ENCODE data around the gene TMEM132C. TPM values are rescaled to one million over a fixed set of nuclear protein-coding genes. Genes with fewer than 3 reads are reported as not detected.

Gene TMEM132C
- total RNA-seq, 2 experiments from 2014 or later = not detected

- DNase-seq (ENCODE audit: low spot score) = no peak
- Histone ChIP-seq H3K9me2 (ENCODE audit: insufficient read depth, low read length) (no peaks in the 10 kb centered on the region), H3K36me3 (ENCODE audit: insufficient read depth, low read length) (no peaks in the 10 kb centered on the region), H3K4me2 (ENCODE audit: low read length) (no peak overlapping the region), H3K9me3 (ENCODE audit: low read length) (no peaks in the 10 kb centered on the region), H3K4me1 (ENCODE audit: insufficient read depth, low read length, poor library complexity, severe bottlenecking) (no peaks in the 10 kb centered on the region), H3K27ac (ENCODE audit: low read depth, low read length, poor library complexity, severe bottlenecking) (no peak overlapping the region), H2AFZ (ENCODE audit: low read length) (no peak overlapping the region), H3K79me2 (ENCODE audit: insufficient read depth, low read depth, low read length) (no peaks in the 10 kb centered on the region), H4K20me1 (ENCODE audit: insufficient read depth, low read length) (no peaks in the 10 kb centered on the region), H3K4me3 (ENCODE audit: low read depth, low read length, poor library complexity, severe bottlenecking) (no peak overlapping the region)
- TF ChIP-seq EZH2phosphoT487 (IDR thresholded peaks at IDR 0.05; ENCODE audit: borderline replicate concordance, low read depth, low read length) (no peak), CTCF (conservative IDR thresholded peaks at IDR 0.05; ENCODE audit: low read length) (no peak)
- CTCF ChIA-PET (ENCODE audit: unreplicated experiment) = interaction anchor here (0.6 kb wide), 1 partner anchor 265 kb away, joined by 3 read pairs; no protein-coding TSS in a partner anchor
- intact Hi-C loops (cut with micrococcal nuclease; ENCODE audit: unreplicated experiment) = loop anchor here (10.0 kb wide), 1 partner anchor 126 kb away; no protein-coding TSS in a partner anchor
- POLR2A ChIA-PET = no interaction called here
- no TSS peak for BruUV-seq (replicated peaks)
These were observed 8.0 kb upstream of the TMEM132C start for GRCh38 chr12:128258866-128259555.

GRCh38 chr12:128259556-128260070 lies 7.4 kb upstream of the TMEM132C start:
- no TSS peak for BruUV-seq (replicated peaks)
- intact Hi-C loops (cut with micrococcal nuclease; ENCODE audit: unreplicated experiment) = loop anchor here (10.0 kb wide), 1 partner anchor 125 kb away; no protein-coding TSS in a partner anchor

More at GRCh38 chr12:128259556-128260070, 7.4 kb upstream of the TMEM132C start:
- peak; percentile 90 for TF ChIP-seq CTCF (conservative IDR thresholded peaks at IDR 0.05; ENCODE audit: low read length)
- no peak for TF ChIP-seq EZH2phosphoT487 (IDR thresholded peaks at IDR 0.05; ENCODE audit: borderline replicate concordance, low read depth, low read length)
- Histone ChIP-seq H3K9me3 (ENCODE audit: low read length) (no peaks in the 10 kb centered on the region), H3K4me2 (ENCODE audit: low read length) (no peak overlapping the region), H3K27ac (ENCODE audit: low read depth, low read length, poor library complexity, severe bottlenecking) (no peak overlapping the region), H3K79me2 (ENCODE audit: insufficient read depth, low read depth, low read length) (no peaks in the 10 kb centered on the region), H4K20me1 (ENCODE audit: insufficient read depth, low read length) (no peaks in the 10 kb centered on the region), H2AFZ (ENCODE audit: low read length) (no peak overlapping the region), H3K36me3 (ENCODE audit: insufficient read depth, low read length) (no peaks in the 10 kb centered on the region), H3K9me2 (ENCODE audit: insufficient read depth, low read length) (no peaks in the 10 kb centered on the region), H3K4me1 (ENCODE audit: insufficient read depth, low read length, poor library complexity, severe bottlenecking) (no peaks in the 10 kb centered on the region), H3K4me3 (ENCODE audit: low read depth, low read length, poor library complexity, severe bottlenecking) (no peak overlapping the region)
- ChIA-PET POLR2A (no interaction called here), CTCF (ENCODE audit: unreplicated experiment) (interaction anchor here (0.6 kb wide), 1 partner anchor 265 kb away, joined by 3 read pairs; no protein-coding TSS in a partner anchor)
- peak; percentile 33 for DNase-seq (ENCODE audit: low spot score)

All from OCI-LY7 (cell line).